NT2/D1 (cell line): ENCODE data around the gene ST8SIA6.

ENCODE experiments used
- SUZ12 ChIP-seq: IDR thresholded peaks from 2 replicates; pipeline ENCODE4 v1.6.1; 2011; ENCODE audit not compliant: insufficient read length, insufficient read depth; ENCODE audit errors: extremely low read depth
- YY1 ChIP-seq: IDR thresholded peaks from 2 replicates; pipeline ENCODE4 v1.6.1; 2011; ENCODE audit not compliant: insufficient read length, insufficient read depth
- ZNF274 ChIP-seq: IDR thresholded peaks from 2 replicates; pipeline ENCODE4 v1.6.1; 2011; ENCODE audit warnings: mild to moderate bottlenecking, low read depth, low read length

GRCh38 chr10:17475661-17476060, 21.3 kb upstream of the ST8SIA6 start:
- TF ChIP-seq ZNF274 (no peak), YY1 (no peak), SUZ12 (no peak)
